ENCODE results near the gene TNS1. TPM values are rescaled to one million over a fixed set of nuclear protein-coding genes. Genes with fewer than 3 reads are reported as not detected.
A peak's percentile ranks its signal among the peaks of the same experiment; 100 is the strongest.

TNS1 gene
- total RNA-seq, 1 donor from 2014 or later, result 14.5 TPM

GRCh38 chr2:217978536-217979150, 24.2 kb downstream of the TNS1 start:
- Mint-ChIP-seq H3K9me3 (no peaks in the 10 kb centered on the region), H3K27ac (ENCODE audit: unreplicated experiment) (no peak overlapping the region), H3K36me3 (ENCODE audit: low read depth) (no peaks in the 10 kb centered on the region), H3K4me1 (peaks cover 7% of the 10 kb centered on the region), H3K27me3 (ENCODE audit: low read depth) (peaks cover 21% of the 10 kb centered on the region), H3K4me3 (peak overlapping the region; percentile 61)
- DNase-seq (ENCODE audit: low read depth, low spot score), result peak; percentile 16
- TF ChIP-seq, protein P1, sequence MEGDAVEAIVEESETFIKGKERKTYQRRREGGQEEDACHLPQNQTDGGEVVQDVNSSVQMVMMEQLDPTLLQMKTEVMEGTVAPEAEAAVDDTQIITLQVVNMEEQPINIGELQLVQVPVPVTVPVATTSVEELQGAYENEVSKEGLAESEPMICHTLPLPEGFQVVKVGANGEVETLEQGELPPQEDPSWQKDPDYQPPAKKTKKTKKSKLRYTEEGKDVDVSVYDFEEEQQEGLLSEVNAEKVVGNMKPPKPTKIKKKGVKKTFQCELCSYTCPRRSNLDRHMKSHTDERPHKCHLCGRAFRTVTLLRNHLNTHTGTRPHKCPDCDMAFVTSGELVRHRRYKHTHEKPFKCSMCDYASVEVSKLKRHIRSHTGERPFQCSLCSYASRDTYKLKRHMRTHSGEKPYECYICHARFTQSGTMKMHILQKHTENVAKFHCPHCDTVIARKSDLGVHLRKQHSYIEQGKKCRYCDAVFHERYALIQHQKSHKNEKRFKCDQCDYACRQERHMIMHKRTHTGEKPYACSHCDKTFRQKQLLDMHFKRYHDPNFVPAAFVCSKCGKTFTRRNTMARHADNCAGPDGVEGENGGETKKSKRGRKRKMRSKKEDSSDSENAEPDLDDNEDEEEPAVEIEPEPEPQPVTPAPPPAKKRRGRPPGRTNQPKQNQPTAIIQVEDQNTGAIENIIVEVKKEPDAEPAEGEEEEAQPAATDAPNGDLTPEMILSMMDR (conservative IDR thresholded peaks at IDR 0.05), result no peak

- TF ChIP-seq, protein P1 (conservative IDR thresholded peaks at IDR 0.05), result no peak
These were observed 24.8 kb downstream of the TNS1 start for GRCh38 chr2:217977840-217978535.

GRCh38 chr2:217976301-217976700, 26.5 kb downstream of the TNS1 start:
- H3K4me1 Mint-ChIP-seq, result peaks cover 19% of the 10 kb centered on the region
- H3K9me3 Mint-ChIP-seq, result no peaks in the 10 kb centered on the region
- peaks cover 21% of the 10 kb centered on the region for H3K27me3 Mint-ChIP-seq (ENCODE audit: low read depth)
- no peak overlapping the region for H3K27ac Mint-ChIP-seq (ENCODE audit: unreplicated experiment)
- DNase-seq (ENCODE audit: low read depth, low spot score), result no peak
- H3K36me3 Mint-ChIP-seq (ENCODE audit: low read depth), result no peaks in the 10 kb centered on the region
- H3K4me3 Mint-ChIP-seq, result no peak overlapping the region
- TF ChIP-seq, protein P1 (conservative IDR thresholded peaks at IDR 0.05), result no peak

More at GRCh38 chr2:217977840-217978535, 24.8 kb downstream of the TNS1 start:
- Mint-ChIP-seq H3K36me3 (ENCODE audit: low read depth) (no peaks in the 10 kb centered on the region), H3K27ac (ENCODE audit: unreplicated experiment) (no peak overlapping the region), H3K4me1 (peaks cover 8% of the 10 kb centered on the region), H3K9me3 (no peaks in the 10 kb centered on the region), H3K4me3 (no peak overlapping the region), H3K27me3 (ENCODE audit: low read depth) (peaks cover 21% of the 10 kb centered on the region)
- no peak for DNase-seq (ENCODE audit: low read depth, low spot score)

DNA sequence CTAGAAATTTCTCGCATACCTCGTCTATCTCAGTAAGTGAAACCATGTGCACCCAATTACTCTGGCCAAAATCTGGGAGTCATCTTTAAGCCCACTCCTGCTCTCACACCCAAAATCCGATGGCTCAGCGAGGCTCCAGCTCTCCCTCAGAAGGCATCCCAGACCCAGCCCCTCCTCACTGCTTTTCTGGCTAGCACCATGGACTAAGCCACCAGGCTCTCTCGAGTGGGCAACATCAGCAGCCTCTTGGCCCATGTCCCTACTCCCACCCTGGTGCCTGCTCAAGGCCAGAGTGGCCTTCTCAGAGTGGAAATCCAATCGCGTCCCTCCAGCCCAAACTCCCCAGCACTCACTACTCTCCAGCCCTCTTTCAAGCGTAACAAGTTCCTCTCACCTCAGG, 27.2 kb downstream of the TNS1 start:
- Mint-ChIP-seq H3K4me1 (peaks cover 19% of the 10 kb centered on the region), H3K9me3 (no peaks in the 10 kb centered on the region), H3K27me3 (ENCODE audit: low read depth) (peaks cover 17% of the 10 kb centered on the region), H3K4me3 (no peak overlapping the region), H3K36me3 (ENCODE audit: low read depth) (no peaks in the 10 kb centered on the region), H3K27ac (ENCODE audit: unreplicated experiment) (no peak overlapping the region)
- DNase-seq (ENCODE audit: low read depth, low spot score), result no peak
- TF ChIP-seq, protein P1 (conservative IDR thresholded peaks at IDR 0.05), result no peak

- Mint-ChIP-seq H3K4me1 (peaks cover 19% of the 10 kb centered on the region), H3K27ac (ENCODE audit: unreplicated experiment) (no peak overlapping the region), H3K4me3 (no peak overlapping the region), H3K27me3 (ENCODE audit: low read depth) (peaks cover 8% of the 10 kb centered on the region), H3K36me3 (ENCODE audit: low read depth) (peaks cover 2% of the 10 kb centered on the region), H3K9me3 (no peaks in the 10 kb centered on the region)
- no peak for DNase-seq (ENCODE audit: low read depth, low spot score)
- TF ChIP-seq, protein P1 (conservative IDR thresholded peaks at IDR 0.05), result no peak
These were observed 28.3 kb downstream of the TNS1 start for GRCh38 chr2:217974389-217975005.

Data from neural crest cell (in vitro differentiated cells).